GM12873 (cell line): ENCODE results near the gene DLAT.

Experiments
- CTCF ChIP-seq: IDR thresholded peaks from 2 replicates; pipeline ENCODE4 v1.5.1; 2012; ENCODE audit warnings: low read depth, mild to moderate bottlenecking, moderate library complexity, low read length, control low read depth; ENCODE audit not compliant: insufficient read depth; ENCODE audit errors: missing control alignments

Gene DLAT

DNA sequence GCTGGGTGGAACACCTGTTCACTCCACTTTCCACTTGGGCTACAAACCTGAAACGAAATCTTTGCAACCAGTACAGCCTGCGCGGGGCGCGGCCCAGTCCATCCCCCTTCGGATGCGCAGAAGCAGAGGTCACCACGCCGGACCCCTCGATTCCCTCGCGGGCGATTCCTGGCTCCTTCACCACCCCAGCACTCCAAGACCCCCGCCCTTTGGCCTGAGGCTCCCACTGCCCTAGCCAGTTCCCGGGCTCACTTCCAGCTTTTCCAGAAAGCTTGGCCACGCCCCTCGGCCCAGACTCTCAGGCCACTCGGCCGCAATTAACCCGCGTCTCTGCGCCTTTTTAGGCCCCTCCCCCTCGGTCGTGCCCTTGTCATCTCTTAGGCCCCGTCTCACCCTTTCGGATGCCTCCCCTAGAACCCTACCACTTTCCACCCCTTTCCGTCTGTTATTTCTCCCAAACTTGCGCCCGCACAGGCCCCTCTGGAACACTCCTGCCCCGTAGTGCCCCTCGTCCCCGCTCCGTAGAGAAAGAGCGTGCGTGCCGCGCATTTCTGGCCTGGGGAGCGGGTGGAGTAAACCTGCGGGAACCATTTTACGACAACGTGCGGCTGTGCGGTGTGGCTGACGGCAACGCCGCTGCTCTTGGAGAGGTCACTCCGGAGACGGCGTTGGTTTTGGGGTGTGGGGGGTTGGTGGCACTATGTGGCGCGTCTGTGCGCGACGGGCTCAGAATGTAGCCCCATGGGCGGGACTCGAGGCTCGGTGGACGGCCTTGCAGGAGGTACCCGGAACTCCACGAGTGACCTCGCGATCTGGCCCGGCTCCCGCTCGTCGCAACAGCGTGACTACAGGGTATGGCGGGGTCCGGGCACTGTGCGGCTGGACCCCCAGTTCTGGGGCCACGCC is at the start of gene DLAT:
TSS of gene DLAT (plus strand) at position 636 of the 906 bp plus-strand sequence. CDS start at position 701, 65 bp downstream.
- TF ChIP-seq CTCF, result no peak

DNA sequence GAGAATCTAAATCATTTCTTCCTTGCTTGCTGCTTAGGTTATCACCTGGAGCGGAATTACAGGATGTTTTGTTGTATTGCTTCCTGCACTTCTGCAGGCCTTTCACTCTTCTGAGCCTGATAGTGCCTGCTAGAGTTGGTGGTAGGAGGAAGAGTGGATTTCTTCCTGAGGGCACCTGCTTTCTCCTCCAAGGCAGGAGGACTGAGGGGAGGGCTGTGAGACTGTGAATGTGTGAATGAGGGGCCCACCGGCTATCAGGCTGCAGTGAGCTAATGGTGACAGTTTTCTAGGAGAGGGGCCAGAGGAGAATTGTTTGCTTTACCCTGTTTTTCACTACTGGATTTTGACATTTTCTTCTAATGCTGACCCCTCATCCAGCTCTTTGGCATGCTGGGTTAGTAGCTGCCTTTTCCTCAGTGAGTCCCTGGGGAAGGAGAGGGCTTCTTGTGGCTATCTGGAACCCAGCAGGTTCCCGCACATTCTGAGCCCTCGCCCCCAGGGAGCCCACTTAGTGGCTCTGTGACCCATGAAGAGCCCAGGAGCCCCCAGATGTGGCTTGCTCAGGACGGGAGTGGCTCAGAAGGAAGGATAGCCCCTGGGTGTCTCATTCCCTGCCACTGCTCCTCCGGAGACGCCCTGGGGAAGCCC is 49.0 kb upstream of the DLAT start:
- no peak for TF ChIP-seq CTCF

DNA sequence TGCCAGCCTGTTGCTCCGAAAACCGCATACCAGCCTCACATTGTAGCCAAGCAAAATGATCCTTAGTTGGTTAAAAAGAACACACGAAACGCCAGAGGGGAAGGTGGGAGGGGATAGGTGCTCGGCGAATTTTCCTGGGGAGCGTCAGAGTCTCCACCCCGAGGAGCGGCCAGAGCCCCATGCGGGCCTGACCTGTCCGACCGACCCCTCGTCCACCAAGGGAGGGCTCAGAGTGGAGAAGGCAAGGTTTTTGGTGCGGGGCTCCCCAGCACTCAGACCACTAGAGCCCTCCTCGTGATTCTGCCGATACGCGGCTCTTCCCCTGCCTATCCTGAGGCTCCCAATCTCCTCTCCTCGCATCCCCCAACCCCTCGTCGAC is 48.5 kb upstream of the DLAT start:
- TF ChIP-seq CTCF, result no peak

- TF ChIP-seq CTCF, result no peak
Observed at GRCh38 chr11:111977146-111978027, 47.8 kb upstream of the DLAT start.

- TF ChIP-seq CTCF, result no peak
Observed at GRCh38 chr11:111978028-111978771, 47.0 kb upstream of the DLAT start.

- TF ChIP-seq CTCF, result no peak
Observed at GRCh38 chr11:111980062-111980461, 45.1 kb upstream of the DLAT start.
